ENCODE measurements around the gene P2RY14. TPM values are rescaled to one million over a fixed set of nuclear protein-coding genes. Genes with fewer than 3 reads are reported as not detected.

The P2RY14 gene
- total and polyA plus RNA-seq, 10 of the 15 experiments (the other 5 are each of a cell fraction or from before 2014, with no cell fraction given): 0.06 to 0.37 (median 0.28) TPM; not detected in 7

- TF ChIP-seq BCLAF1 (IDR thresholded peaks at IDR 0.05) (no peak), SP1 (IDR thresholded peaks at IDR 0.05; ENCODE audit: low read depth, low read length) (no peak), STAT3 (IDR thresholded peaks at IDR 0.05; ENCODE audit: low read depth, low read length) (no peak)
Measured at GRCh38 chr3:151178208-151178845, 100.0 kb downstream of the P2RY14 start (continued).

GRCh38 chr3:151175952-151176351 lies 102.4 kb downstream of the P2RY14 start:
- ChIA-PET POLR2A (no interaction called here), SMC1A (ENCODE audit: uncharacterized antibody, unreplicated experiment) (interaction anchor here (1.1 kb wide), 1 partner anchor 11 kb away, joined by 4 read pairs; no protein-coding TSS in a partner anchor), CTCF (no interaction called here), RAD21 (ENCODE audit: unreplicated experiment) (no interaction called here)
- TF ChIP-seq SPI1 (IDR thresholded peaks at IDR 0.05; ENCODE audit: borderline replicate concordance, insufficient read depth, low read depth, low read length) (no peak), EED (IDR thresholded peaks at IDR 0.05; ENCODE audit: low read depth) (no peak), HDGF (IDR thresholded peaks at IDR 0.05) (no peak), RAD51 (IDR thresholded peaks at IDR 0.05) (no peak)
- no peak for DNase-seq (ENCODE audit: low read depth, low spot score)
- Histone ChIP-seq H4K20me1 (ENCODE audit: control insufficient read depth, insufficient read depth) (no peaks in the 10 kb centered on the region), H3K4me1 (ENCODE audit: control insufficient read depth, insufficient read depth, low read length) (peaks cover 7% of the 10 kb centered on the region), H3K36me3 (ENCODE audit: control insufficient read depth in 2 of 2, insufficient read depth in 2 of 2, low read length in 1 of 2) (no peaks in the 10 kb centered on the region), H3K4me3 (no peak overlapping the region), H3K27ac (ENCODE audit: control insufficient read depth, insufficient read depth) (no peak overlapping the region), H2AFZ (ENCODE audit: control insufficient read depth, low read depth, low read length) (no peak overlapping the region), H3K27me3 (replicated peaks in 1 of 2; ENCODE audit: control insufficient read depth in 2 of 2, insufficient read depth in 2 of 2, low read length in 1 of 2) (no peaks in the 10 kb centered on the region), H3K9me3 (replicated peaks; ENCODE audit: control insufficient read depth, insufficient read depth, low read length) (no peaks in the 10 kb centered on the region), H3K4me2 (ENCODE audit: control insufficient read depth, insufficient read depth) (no peak overlapping the region), H3K9ac (ENCODE audit: control insufficient read depth, insufficient read depth, low read length) (no peak overlapping the region), H3K79me2 (ENCODE audit: control insufficient read depth, insufficient read depth, low read length) (no peaks in the 10 kb centered on the region)
- ATAC-seq: no peak
- 42% methylated on average over 2 of the region's 2 CpGs for WGBS (ENCODE audit: insufficient coverage, insufficient replicate concordance, low lambda C conversion rate, missing lambda C conversion rate)
- no peak for FAIRE-seq
- intact Hi-C loops (cut with micrococcal nuclease; ENCODE audit: unreplicated experiment): no loop called here
- no TSS peak for BruUV-seq (replicated peaks)
- in situ Hi-C loops (cut with MboI): no loop called here

All from GM12878 (cell line).